RWPE2 (cell line): ENCODE data around the gene SLC8B1.
"Not testable (repeated sequence)": the region's sequence is repeated elsewhere in the genome, so short reads cannot be mapped to it uniquely, and the experiment has no call there.

Experiments
- ATAC-seq: fragments of 200-7000 bp; cut with Tn5 transposase; 3 replicates; pipeline ENCODE4 v1.9.1; 2021; ENCODE audit warnings: low read depth
- DNase-seq: peaks from one replicate; pipeline ENCODE4 v3.0.0-alpha.2; 2020; ENCODE audit warnings: low spot score
- H3K27ac ChIP-seq: fragments of 450-650 bp; 2 replicates; pipeline ENCODE4 v1.5.1; 2017; ENCODE audit warnings: mild to moderate bottlenecking; ENCODE audit not compliant: poor library complexity, severe bottlenecking
- H3K27me3 ChIP-seq: fragments of 250-450 bp; sonication (Bioruptor Pico); 2 replicates; pipeline ENCODE4 v1.5.1; 2021; ENCODE audit warnings: mild to moderate bottlenecking, moderate library complexity; ENCODE audit not compliant: insufficient read depth, poor library complexity, severe bottlenecking
- H3K36me3 ChIP-seq: fragments of 250-450 bp; sonication (Bioruptor Pico); 2 replicates; pipeline ENCODE4 v1.5.1; 2020; ENCODE audit warnings: low read depth, mild to moderate bottlenecking, moderate library complexity
- H3K4me1 ChIP-seq: fragments of 250-450 bp; sonication (Bioruptor Pico); 2 replicates; pipeline ENCODE4 v1.5.1; 2021; ENCODE audit warnings: mild to moderate bottlenecking, moderate library complexity; ENCODE audit not compliant: insufficient read depth, poor library complexity, severe bottlenecking
- H3K4me3 ChIP-seq: fragments of 250-450 bp; sonication (Bioruptor Pico); 2 replicates; pipeline ENCODE4 v1.5.1; 2021; ENCODE audit warnings: mild to moderate bottlenecking, moderate library complexity; ENCODE audit not compliant: severe bottlenecking
- H3K9me3 ChIP-seq: fragments of 250-450 bp; sonication (Bioruptor Pico); 2 replicates; pipeline ENCODE4 v1.5.1; 2021; ENCODE audit warnings: mild to moderate bottlenecking, moderate library complexity; ENCODE audit not compliant: severe bottlenecking
- CTCF ChIP-seq: fragments of 450-650 bp; IDR thresholded peaks from one replicate; pipeline ENCODE4 v1.5.1; 2017; ENCODE audit warnings: mild to moderate bottlenecking, moderate library complexity; ENCODE audit not compliant: poor library complexity, severe bottlenecking

The SLC8B1 gene

GRCh38 chr12:113361574-113362370, 26.9 kb upstream of the SLC8B1 start:
- ATAC-seq: no peak
- Histone ChIP-seq H3K9me3 (no peaks in the 10 kb centered on the region), H3K27me3 (no peaks in the 10 kb centered on the region), H3K27ac (no peak overlapping the region), H3K4me3 (no peak overlapping the region), H3K36me3 (no peaks in the 10 kb centered on the region), H3K4me1 (no peaks in the 10 kb centered on the region)
- TF ChIP-seq CTCF: no peak
- no peak for DNase-seq

- no peak overlapping the region for H3K27ac ChIP-seq
- DNase-seq (no peak), ATAC-seq (no peak)
- H3K4me3 ChIP-seq: no peak overlapping the region
- H3K9me3 ChIP-seq: no peaks in the 10 kb centered on the region
- H3K36me3 ChIP-seq: no peaks in the 10 kb centered on the region
- H3K27me3 ChIP-seq: no peaks in the 10 kb centered on the region
- H3K4me1 ChIP-seq: no peaks in the 10 kb centered on the region
- no peak for TF ChIP-seq CTCF
Observed at GRCh38 chr12:113359939-113360748, 25.2 kb upstream of the SLC8B1 start.

- ATAC-seq (peak; percentile 5; the same call in 2 of the 3 replicates), DNase-seq (no peak)
- no peak overlapping the region for H3K27ac ChIP-seq
- no peaks in the 10 kb centered on the region for H3K36me3 ChIP-seq
- no peak for TF ChIP-seq CTCF
- no peaks in the 10 kb centered on the region for H3K4me1 ChIP-seq
- no peaks in the 10 kb centered on the region for H3K9me3 ChIP-seq
- no peaks in the 10 kb centered on the region for H3K27me3 ChIP-seq
- peak overlapping the region; percentile 91 for H3K4me3 ChIP-seq
Observed at GRCh38 chr12:113359133-113359938, 24.4 kb upstream of the SLC8B1 start.

- no peaks in the 10 kb centered on the region for H3K9me3 ChIP-seq
- no peak within 1 kb of the TSS for H3K27ac ChIP-seq
- peak within 1 kb of the TSS; percentile 91 for H3K4me3 ChIP-seq
- DNase-seq (peak; percentile 90), ATAC-seq (peak; percentile 89)
- no peaks in the 10 kb centered on the region for H3K4me1 ChIP-seq
- TF ChIP-seq CTCF: no peak
- no peaks in the 10 kb centered on the region for H3K36me3 ChIP-seq
- no peaks in the 10 kb centered on the region for H3K27me3 ChIP-seq
Observed at GRCh38 chr12:113358381-113359132, 23.6 kb upstream of the SLC8B1 start, which contains the start of gene PLBD2. Gene PLBD2 (plus strand): TSS chr12:113358587. CDS start chr12:113358601, 14 bp downstream.

- H3K27ac ChIP-seq, H3K4me3 ChIP-seq, H3K36me3 ChIP-seq, H3K9me3 ChIP-seq, DNase-seq, H3K4me1 ChIP-seq, ATAC-seq, H3K27me3 ChIP-seq: not testable (repeated sequence)
Observed at GRCh38 chr12:113354192-113354591, 19.3 kb upstream of the SLC8B1 start.
